SKM-1 treated with dmso at 0.1 percent for 144 hours (cell line): Measurements from ENCODE around the gene ZDHHC11.
"Not testable (repeated sequence)": the region's sequence is repeated elsewhere in the genome, so short reads cannot be mapped to it uniquely, and the experiment has no call there.

Source experiments
- DNase-seq: peaks from one replicate; lab custom pipeline; 2025; ENCODE audit not compliant: unreplicated experiment; lab: John Stamatoyannopoulos, UW

Gene ZDHHC11

GRCh38 chr5:815449-815848, 35.3 kb downstream of the ZDHHC11 start:
- DNase-seq = no peak

- not testable (repeated sequence) for DNase-seq
Measured at GRCh38 chr5:813575-813974, 37.2 kb downstream of the ZDHHC11 start.

GRCh38 chr5:811384-811783, 39.4 kb downstream of the ZDHHC11 start:
- not testable (repeated sequence) for DNase-seq

DNA sequence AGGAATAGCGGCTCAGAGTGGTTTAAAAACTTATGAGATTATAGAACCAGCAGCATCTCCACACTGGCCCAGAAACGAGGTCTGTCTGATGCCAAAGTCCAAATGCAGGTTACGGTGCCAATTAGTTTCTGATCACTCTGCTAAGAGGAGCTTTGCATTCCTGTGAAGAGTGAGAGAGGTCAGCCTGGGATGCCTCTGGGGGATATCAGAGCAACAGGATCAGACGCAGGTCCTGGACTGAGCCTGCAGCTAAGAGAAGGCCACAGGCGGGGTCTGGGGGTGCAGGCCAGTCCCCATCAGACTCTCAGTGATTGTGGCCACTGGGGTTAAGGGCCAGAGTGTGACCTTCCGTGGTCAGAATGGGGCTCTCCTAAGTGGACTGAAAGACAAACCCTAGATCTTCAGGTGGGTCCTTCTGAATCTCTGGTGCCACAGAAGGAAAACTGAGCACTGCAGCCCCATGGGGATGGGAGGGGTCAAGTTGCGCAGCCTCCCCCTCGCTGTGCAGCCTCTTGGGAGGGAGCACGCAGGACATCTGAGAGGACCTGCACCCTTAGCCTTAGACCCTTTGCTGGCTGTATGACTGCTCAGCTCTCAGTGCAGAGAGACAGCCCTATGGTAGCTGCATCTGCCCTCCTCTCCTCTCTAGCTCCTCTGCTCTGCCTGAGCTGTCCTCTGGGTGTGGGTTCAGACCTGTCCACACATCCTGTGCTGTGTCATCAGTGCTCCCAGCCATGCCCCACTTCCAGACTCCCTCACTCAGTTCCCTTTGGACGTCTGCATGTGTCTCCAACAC, 42.9 kb downstream of the ZDHHC11 start:
- not testable (repeated sequence) for DNase-seq

DNA sequence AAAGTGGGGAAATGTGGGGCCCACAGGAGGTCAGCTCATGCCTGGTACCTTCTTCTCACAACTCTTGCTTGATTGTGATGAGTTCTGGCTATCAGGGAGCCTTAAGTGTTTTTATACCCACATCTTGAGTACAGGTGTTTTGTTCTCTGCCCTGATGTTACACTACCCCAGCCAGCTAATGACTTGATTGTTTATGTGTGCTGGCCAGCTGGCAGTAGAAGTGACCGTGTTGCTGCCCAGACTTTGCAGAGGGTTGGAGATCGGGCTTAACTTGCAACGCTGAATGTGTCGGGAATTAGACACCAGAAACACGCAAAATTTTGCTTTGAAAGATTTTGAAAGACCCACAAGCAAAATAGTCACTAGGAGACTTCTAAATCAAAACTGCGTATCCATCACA, 49.3 kb downstream of the ZDHHC11 start:
- DNase-seq = no peak

- DNase-seq = not testable (repeated sequence)
Measured at GRCh38 chr5:801055-801454, 49.7 kb downstream of the ZDHHC11 start.

DNA sequence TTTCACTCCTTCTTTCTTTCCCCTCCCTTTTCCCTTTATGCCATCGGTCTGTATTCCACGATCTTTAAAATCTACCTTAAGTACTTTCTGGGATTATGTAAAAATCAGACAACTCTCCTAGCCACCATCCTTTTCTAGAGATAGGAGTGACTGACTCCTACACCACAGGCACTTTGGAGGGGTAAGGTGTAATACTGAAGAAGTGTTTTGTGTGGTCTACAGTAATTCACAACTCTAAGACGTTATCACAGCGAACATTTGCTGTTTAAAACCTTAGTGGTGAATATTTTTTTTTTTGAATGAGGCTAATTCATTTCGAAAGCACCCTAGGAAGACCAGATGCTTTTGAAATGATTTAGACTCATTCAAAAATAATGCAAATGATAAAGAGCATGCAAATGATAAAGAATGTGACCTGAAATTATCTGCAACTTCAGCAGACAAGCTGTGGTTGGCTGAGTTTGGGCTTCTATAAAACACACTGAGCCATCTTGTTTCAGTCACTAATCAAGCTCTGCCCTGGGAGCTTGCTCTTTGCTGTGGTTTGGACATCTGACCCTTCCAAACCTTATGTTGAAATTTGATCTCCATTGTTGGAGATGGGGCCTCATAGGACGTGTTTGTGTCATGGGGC, 52.2 kb downstream of the ZDHHC11 start:
- DNase-seq = not testable (repeated sequence)

- DNase-seq = not testable (repeated sequence)
Measured at GRCh38 chr5:797986-798385, 52.8 kb downstream of the ZDHHC11 start.

DNA sequence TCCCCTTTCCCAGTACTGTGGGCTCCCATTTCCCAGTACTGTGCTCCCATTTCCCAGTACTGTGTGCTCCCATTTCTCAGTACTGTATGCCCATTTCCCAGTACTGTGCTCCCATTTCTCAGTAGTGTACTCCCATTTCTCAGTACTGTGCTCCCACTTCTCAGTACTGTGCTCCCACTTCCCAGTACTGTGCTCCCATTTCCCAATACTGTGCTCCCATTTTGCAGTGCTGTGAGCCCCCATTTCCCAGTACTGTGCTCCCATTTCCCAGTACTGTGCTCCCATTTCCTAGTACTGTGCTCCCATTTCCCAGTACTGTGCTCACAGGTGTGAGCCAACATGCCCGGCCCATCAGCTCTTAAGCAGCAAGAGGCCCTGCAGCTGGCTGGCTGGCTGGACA, 54.9 kb downstream of the ZDHHC11 start:
- not testable (repeated sequence) for DNase-seq

DNA sequence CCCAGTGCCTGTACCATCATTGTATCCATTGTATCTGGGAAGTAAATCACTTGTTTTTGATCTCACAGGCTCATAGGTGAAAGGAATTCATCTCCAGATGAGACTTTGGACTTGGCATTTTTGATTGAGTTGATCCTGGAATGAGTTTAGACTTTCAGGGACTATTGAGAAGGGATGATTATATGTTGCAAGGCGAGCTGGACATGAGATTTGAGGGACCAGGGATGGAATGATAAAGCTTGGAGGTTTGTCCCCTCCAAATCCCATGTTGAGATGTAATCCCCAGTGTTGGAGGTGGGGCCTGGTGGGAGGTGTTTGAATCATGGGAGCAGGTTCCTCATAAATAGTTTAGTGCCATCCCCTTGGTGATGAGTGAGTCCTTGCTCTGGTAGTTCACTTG, 55.8 kb downstream of the ZDHHC11 start:
- not testable (repeated sequence) for DNase-seq

DNA sequence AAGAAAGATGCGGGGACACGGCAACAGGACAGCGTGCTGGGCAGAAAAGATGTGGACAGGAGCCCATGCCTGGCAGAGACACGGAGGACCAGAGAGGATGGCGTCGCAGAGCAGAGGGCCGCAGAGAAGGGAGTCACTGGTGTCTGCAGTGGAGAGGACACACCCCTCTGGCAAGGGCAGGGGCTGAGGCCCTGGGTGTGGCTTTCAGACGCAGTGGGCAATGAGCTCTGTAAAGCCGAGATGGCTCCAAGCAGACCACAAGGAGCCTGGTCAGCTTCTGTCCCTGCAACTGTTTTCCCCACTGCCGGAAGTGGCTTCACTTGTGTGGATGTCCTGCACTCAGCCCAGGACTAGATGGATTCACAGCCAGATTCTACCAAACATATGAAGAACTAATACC, 62.1 kb downstream of the ZDHHC11 start:
- not testable (repeated sequence) for DNase-seq

DNA sequence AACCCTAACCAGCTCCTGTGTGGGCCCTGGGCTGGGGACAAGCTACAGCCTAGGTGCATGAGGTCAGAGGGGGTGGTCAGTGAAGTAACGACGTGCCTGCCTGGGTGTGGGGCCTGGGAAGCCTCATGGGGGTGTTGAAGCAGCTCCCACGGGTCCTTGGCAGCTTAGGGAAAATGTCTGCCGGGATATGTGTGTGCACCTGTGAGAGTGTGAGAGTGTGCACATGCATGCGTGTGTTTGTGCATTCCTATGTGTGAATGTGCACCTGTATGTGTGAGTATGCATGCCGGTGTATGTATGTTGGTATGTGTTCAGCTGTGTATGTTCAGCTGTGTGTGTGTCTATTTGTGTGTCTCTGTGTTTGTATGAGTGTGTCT, 62.9 kb downstream of the ZDHHC11 start:
- DNase-seq = not testable (repeated sequence)

DNA sequence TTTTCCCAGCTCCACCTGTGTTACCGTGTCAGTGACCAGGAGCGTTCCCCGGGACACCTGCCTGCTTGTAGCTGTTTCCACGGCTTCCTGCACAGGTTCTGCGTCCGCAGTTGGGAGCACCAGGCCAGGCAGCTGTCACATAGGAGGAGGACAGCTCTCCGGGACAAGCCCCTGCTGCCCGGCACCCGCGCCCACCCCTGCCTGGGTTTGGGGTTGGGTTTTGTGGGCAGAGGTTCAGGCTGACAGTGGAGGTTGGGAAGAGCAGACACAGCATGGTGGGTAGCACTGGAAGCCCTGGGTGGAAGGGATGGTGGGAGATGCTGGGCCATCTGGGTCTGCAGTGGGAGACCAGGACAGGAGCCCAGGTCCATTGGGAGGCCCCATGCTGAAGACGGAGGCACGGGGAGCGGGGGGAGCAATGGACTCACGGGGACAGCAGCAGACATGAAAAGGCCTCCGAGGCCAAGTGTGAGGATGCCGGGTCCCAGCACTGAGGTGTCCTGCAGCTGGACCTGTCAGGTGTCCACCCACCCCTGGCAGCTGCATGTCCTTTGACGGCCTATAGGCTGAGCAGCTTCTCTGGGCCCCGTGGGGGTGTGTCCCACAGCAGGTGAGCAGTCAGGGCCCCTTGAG, 63.4 kb downstream of the ZDHHC11 start:
- DNase-seq = not testable (repeated sequence)

DNA sequence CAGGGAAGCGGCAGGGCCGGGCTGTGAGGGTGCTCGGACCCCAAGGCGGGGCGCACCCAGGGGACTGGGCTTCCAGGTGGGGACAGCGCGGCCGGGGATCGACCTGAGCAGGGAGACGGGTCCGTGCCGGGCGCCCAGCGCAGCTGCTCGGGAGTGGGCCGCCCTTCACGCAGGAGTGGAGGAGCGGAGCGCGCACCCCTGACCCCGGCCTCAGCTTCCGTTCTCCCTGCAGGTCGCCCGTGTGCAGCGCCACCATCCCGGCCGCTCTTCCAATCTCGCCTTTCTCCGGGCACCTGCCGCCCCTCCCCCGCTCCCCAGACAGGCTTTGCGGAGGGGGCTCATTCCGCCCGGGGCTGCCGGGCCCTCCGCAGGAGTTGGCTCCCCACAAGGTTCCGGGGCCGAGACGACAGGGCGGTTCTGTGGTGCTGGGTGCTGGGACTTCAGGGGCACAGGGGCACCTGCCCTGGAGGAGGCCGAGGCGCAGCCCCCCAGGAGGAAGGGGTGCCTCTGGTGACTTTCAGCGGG, 65.5 kb downstream of the ZDHHC11 start:
- not testable (repeated sequence) for DNase-seq

GRCh38 chr5:784428-785177, 66.2 kb downstream of the ZDHHC11 start, which contains the start of gene ZDHHC11B:
ZDHHC11B (minus strand) TSS chr5:784729; CDS start chr5:766919, 17,810 bp downstream.
- DNase-seq = not testable (repeated sequence)

DNA sequence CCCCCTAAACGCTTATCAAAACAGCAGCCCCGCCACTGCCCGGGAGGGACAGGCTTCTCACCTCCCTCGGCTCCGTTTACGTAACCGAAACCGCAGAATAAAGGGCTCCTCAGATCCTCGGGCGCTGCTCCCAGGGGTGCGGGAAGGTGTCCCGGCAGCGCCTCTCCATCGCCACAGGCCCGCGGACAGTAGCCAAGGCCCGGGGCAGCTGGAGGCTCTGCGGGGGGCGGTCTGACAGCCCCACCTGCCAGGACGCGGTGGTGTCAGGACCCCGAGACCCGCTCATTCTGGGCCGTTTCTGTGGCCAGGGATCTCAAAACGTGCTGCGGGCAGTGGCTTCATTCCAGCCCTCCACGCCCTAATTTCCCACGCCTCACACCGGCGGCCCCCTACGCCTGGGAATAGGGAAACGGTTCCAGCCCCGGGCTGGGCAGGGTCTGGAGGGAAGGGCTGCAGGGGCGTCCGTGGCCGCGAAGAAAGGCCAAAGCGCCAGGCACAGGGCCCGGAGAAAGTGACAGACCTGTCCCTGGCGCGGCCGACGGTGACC, 66.8 kb downstream of the ZDHHC11 start:
- DNase-seq = not testable (repeated sequence)

- DNase-seq = not testable (repeated sequence)
Measured at GRCh38 chr5:783049-783802, 67.6 kb downstream of the ZDHHC11 start.

- DNase-seq = not testable (repeated sequence)
Measured at GRCh38 chr5:782356-782755, 68.4 kb downstream of the ZDHHC11 start.

DNA sequence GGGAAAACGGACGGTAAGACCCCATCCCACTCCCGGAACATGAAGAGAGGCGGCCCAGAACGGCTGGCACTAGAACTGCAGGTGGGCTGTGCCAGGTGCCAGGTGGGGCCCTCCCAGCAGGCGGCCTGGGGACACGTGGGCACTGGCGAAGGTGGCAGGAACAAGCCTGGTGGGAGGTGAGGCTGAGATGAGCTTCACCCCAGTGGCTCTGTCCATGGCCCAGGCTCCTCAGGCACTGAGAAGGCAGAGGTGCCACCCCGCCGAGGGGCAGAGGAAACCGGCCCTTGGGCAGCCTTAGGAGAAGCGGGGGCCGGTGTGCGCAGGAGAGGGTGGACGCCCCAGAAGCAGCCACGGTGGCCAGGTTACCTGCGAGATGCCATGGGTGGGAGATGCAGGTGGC, 70.2 kb downstream of the ZDHHC11 start:
- DNase-seq = not testable (repeated sequence)

GRCh38 chr5:778967-779366, 71.8 kb downstream of the ZDHHC11 start:
- DNase-seq = not testable (repeated sequence)
